Lower leg skin (tissue), 3 donors: ENCODE data around the gene C13orf46.

Source experiments
- POLR2A ChIP-seq, 2 donors: fragments of 450-650 bp; IDR thresholded peaks; one replicate each; pipeline ENCODE4 v1.6.1; 2016 to 2017; ENCODE audit warnings: antibody characterized with exemption in 2 of 2, mild to moderate bottlenecking in 1 of 2, moderate library complexity in 1 of 2
- TF ChIP-seq, protein P1 (sequence below), 3 donors: fragments of 450-650 bp; IDR thresholded peaks; one replicate each; pipeline ENCODE4 v1.5.1; 2016; ENCODE audit warnings: antibody characterized with exemption in 3 of 3, mild to moderate bottlenecking in 3 of 3, moderate library complexity in 2 of 3

DNA sequence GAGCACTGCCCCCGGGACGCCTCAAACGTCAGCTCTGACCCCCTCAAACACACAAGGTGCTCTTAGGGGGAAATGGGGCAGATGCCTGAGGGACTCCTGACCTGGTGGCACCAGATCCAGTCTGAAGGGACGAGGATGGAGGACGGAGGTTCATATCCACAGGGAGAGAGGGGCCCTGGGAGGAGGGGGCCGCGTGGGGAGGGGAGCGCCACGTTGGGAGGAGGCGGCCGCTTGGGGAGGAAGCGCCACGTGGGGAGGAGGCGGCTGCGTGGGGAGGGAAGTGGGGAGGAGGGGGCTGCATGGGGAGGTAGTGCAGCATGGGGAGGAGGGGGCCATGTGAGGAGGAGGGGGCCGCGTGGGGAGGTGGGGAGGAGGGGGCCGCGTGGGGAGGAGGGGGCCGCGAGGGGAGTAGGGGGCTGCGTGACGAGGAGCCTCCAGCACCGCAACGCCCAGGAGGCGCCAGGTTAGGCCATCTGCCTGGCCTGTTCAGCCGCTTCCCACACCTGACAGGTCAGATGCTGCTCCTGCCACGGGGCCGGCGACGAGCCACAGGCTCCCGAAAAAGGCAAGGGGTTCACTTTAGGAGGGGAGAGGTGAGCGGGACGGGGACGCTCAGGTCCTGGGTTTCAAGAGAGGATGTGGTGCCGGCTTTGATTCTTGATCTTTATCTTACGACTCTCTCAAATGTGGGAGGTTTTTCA, 36.7 kb upstream of the C13orf46 start:
- TF ChIP-seq POLR2A (IDR thresholded peaks at IDR 0.05): no peak
- TF ChIP-seq, protein P1, sequence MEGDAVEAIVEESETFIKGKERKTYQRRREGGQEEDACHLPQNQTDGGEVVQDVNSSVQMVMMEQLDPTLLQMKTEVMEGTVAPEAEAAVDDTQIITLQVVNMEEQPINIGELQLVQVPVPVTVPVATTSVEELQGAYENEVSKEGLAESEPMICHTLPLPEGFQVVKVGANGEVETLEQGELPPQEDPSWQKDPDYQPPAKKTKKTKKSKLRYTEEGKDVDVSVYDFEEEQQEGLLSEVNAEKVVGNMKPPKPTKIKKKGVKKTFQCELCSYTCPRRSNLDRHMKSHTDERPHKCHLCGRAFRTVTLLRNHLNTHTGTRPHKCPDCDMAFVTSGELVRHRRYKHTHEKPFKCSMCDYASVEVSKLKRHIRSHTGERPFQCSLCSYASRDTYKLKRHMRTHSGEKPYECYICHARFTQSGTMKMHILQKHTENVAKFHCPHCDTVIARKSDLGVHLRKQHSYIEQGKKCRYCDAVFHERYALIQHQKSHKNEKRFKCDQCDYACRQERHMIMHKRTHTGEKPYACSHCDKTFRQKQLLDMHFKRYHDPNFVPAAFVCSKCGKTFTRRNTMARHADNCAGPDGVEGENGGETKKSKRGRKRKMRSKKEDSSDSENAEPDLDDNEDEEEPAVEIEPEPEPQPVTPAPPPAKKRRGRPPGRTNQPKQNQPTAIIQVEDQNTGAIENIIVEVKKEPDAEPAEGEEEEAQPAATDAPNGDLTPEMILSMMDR (IDR thresholded peaks at IDR 0.05): no peak
